ENCODE results near the gene TMEM143.
"Not testable (repeated sequence)": the region's sequence is repeated elsewhere in the genome, so short reads cannot be mapped to it uniquely, and the experiment has no call there.

TMEM143 gene

DNA sequence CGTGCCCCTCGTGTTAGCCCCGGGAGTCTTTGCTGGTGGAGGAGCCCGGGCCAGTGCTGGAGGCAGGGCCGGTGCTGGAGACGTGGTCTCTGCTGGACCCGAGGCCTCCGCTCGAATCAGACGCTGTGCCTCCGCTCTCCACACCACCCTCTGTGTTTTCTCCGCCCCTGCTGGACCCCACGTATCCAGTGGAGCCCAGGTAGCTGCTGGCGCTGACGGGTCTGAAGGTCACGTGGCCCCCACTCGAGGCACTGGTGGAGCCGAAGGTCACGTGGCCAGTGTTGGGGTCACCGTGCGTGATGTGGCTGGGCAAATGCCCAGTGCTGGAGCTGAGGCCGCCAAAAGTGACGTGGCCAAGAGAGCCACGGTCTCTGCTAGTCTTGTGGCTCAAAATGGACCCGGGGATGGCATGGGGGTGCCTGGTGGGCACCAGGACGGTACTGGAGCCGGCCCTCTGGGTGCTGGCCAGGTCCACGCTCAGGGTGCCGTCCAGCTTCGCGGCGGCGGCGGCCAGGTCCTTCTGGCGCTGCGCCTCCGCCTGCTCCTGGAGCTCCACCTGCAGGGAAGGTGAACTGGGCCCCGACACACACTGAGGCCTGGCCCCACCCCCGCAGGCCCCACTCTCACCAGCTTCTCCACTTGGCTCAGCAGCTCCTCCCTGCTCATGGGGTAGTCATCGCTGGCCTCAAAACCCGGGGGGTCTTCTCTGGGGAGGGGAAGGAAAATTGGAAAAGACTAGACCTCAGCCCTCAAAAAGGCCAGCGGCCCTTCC, 66.6 kb downstream of the TMEM143 start:
- no peak for DNase-seq (ENCODE audit: low read depth)

DNA sequence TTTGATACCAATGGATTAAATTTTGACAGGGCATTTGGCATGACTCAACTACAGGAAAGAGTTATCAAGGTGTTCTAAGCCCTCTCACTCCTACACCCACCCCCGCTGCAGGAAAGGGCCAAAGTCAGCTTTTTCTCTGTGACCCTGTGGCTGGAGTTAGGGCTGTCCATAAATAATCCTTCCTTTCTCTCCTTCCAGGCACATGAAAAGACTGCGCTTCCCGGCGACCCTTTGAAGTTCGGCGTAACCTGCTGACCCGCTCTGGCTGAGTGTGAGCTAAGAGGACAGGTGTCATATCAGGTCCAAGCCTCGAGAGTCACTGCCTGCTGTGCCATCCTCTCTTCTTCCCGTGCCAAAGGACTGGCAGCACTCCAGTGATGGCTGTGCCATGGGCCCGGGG, 68.3 kb downstream of the TMEM143 start:
- no peak for DNase-seq (ENCODE audit: low read depth)

GRCh38 chr19:48292798-48293197, 70.9 kb downstream of the TMEM143 start:
- no peak for DNase-seq (ENCODE audit: low read depth)

DNA sequence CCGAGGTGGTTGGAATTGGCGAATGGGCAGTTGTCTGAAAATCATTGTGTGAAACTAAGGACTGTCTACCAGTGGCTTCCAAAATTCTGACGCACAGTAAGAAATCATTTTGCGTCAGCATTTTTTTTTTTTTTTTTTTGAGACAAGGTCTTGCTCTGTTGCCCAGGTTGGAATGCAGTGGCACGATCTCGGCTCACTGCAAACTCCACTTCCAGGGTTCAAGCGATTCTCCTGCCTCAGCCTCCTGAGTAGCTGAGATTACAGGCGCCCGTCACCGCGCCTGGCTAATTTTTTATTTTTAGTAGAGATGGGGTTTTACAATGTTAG, 72.3 kb downstream of the TMEM143 start:
- not testable (repeated sequence) for DNase-seq (ENCODE audit: low read depth)

GRCh38 chr19:48290771-48291488, 72.8 kb downstream of the TMEM143 start:
- DNase-seq (ENCODE audit: low read depth): peak; percentile 61

- DNase-seq (ENCODE audit: low read depth): no peak
Observed at GRCh38 chr19:48290401-48290770, 73.4 kb downstream of the TMEM143 start.

GRCh38 chr19:48287748-48288147, 76.0 kb downstream of the TMEM143 start:
- DNase-seq (ENCODE audit: low read depth): no peak

DNA sequence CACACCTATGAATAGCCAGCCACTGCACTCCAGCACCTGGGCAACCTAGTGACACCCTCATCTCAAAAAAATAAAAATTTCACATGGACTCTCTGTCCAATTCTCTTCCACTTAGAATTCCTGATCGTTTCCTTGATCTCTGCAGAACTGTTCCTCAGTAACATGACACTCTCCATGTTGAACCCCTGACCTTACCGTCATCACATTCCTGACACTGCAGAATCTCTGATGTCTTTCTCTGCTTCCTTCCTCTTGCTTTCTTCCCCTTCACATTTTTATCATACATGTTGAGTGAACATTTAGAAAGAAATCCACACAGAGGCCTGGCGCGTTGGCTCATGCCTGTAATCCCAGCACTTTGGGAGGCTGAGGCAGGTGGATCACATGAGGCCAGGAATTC, 78.8 kb downstream of the TMEM143 start:
- DNase-seq (ENCODE audit: low read depth): no peak

DNA sequence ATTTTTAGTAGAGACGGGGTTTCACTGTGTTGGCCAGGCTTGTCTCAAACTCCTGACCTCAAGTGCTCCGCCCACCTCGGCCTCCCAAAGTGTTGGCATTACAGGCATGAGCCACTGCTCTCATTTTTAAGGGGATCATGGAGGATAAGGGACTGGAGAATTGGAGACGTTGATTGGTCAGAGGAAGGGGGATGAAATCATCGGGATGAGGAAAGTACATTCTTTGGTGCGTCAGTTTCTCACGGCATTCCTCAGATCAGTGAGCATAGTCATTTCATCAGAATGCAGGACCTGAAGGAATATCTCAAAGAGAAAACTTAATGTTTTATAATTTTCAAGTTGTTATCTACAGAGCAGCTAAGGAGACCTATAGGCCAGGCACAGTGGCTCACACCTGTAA, 79.8 kb downstream of the TMEM143 start:
- no peak for DNase-seq (ENCODE audit: low read depth)
